22Rv1 (cell line): ENCODE data around the gene SPTAN1.

Experiments used
- CTCF ChIP-seq: fragments of 450-650 bp; IDR thresholded peaks from 2 replicates; pipeline ENCODE4 v1.5.1; 2017; ENCODE audit warnings: mild to moderate bottlenecking
- ZFX ChIP-seq: fragments of 450-650 bp; IDR thresholded peaks from 2 replicates; pipeline ENCODE4 v1.6.1; 2017; ENCODE audit warnings: antibody characterized with exemption, borderline replicate concordance

DNA sequence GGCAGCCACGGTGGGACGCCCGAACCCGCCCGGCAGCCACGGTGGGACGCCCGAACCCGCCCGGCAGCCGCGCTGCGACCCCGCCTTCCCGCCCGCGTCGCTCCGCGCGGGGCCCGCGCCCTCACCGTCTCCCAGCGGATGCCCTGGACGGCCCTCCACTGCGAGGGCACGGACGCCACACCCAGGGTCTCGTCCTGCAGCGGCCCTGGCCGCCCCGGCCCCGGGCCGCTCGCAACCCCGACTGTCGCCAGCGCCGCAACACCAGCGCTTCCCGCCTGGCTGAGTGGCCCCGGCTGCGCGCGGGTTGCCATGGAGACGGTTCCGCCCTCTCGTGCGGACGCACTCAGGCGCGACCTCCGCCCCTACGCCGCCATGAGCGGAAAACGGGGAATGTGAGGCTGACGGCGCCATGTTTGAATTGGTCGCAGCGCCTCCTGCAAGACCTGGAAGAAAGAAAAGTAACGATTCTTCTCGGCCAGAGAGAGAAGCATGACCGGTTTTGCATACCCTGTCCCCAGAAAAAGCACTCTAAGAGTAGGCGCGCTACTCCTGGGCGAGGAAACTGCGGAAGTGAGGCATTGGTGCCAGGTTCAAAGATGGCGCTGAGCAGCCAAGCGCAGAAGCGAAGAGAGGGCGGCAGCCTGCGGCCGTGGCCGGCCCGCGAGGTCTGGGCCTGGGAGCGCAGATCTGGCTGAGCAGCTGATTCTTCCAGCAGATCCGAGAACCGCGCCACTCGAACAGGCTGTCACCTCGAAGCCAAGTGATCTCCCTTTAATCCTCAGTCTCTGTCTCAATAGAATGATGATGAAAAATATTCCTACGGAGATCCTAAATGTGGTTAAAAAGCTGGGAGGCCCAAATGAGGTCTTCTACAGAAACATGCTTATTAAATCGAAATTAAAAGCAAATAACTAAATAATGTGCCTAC, 104.3 kb downstream of the SPTAN1 start, which contains the start of gene DYNC2I2:
- TF ChIP-seq CTCF: no peak
- no peak for TF ChIP-seq ZFX
